ENCODE results near the gene EXT2. TPM values are rescaled to one million over a fixed set of nuclear protein-coding genes. Genes with fewer than 3 reads are reported as not detected.

Gene EXT2
- total and polyA plus RNA-seq, 2 experiments from 2014 or later, result 71.5 to 107 TPM

GRCh38 chr11:44241851-44242250, 146.4 kb downstream of the EXT2 start:
- DNase-seq (ENCODE audit: low spot score), result no peak
- TF ChIP-seq EZH2 (IDR thresholded peaks at IDR 0.05; ENCODE audit: borderline replicate concordance) (no peak), EZH2phosphoT487 (IDR thresholded peaks at IDR 0.05; ENCODE audit: low read depth, severe bottlenecking, unreplicated experiment) (no peak), CTCF (IDR thresholded peaks at IDR 0.05; ENCODE audit: poor library complexity) (no peak)
- Histone ChIP-seq H3K27ac (no peak overlapping the region), H3K36me3 (replicated peaks; ENCODE audit: insufficient read depth, low read depth) (no peaks in the 10 kb centered on the region), H4K20me1 (ENCODE audit: insufficient read depth, poor library complexity, severe bottlenecking) (no peaks in the 10 kb centered on the region), H2AFZ (no peak overlapping the region), H3K4me1 (ENCODE audit: insufficient read depth) (peaks cover 23% of the 10 kb centered on the region), H3K9me3 (ENCODE audit: low read depth) (no peaks in the 10 kb centered on the region), H3K4me2 (no peak overlapping the region), H3K4me3 (no peak overlapping the region), H3K27me3 (no peaks in the 10 kb centered on the region), H3K9me2 (replicated peaks; ENCODE audit: insufficient read depth) (no peaks in the 10 kb centered on the region), H3K79me2 (no peaks in the 10 kb centered on the region)
- 90% methylated on average over 6 of the region's 6 CpGs for WGBS (ENCODE audit: low lambda C conversion rate, missing lambda C conversion rate)

- no peak for DNase-seq (ENCODE audit: low spot score)
- peak overlapping the region; percentile 37 for H3K27ac ChIP-seq
- no peaks in the 10 kb centered on the region for H3K9me3 ChIP-seq (ENCODE audit: low read depth)
- H3K27me3 ChIP-seq, result no peaks in the 10 kb centered on the region
- peak overlapping the region; percentile 5 for H3K4me2 ChIP-seq
- H4K20me1 ChIP-seq (ENCODE audit: insufficient read depth, poor library complexity, severe bottlenecking), result no peaks in the 10 kb centered on the region
- no peak overlapping the region for H2AFZ ChIP-seq
- no peaks in the 10 kb centered on the region for H3K36me3 ChIP-seq (replicated peaks; ENCODE audit: insufficient read depth, low read depth)
- H3K4me1 ChIP-seq (ENCODE audit: insufficient read depth), result peaks cover 23% of the 10 kb centered on the region
- no peaks in the 10 kb centered on the region for H3K9me2 ChIP-seq (replicated peaks; ENCODE audit: insufficient read depth)
- 43% methylated on average over 5 of the region's 5 CpGs for WGBS (ENCODE audit: low lambda C conversion rate, missing lambda C conversion rate)
- H3K79me2 ChIP-seq, result no peaks in the 10 kb centered on the region
- no peak for TF ChIP-seq EZH2 (IDR thresholded peaks at IDR 0.05; ENCODE audit: borderline replicate concordance)
- TF ChIP-seq CTCF (IDR thresholded peaks at IDR 0.05; ENCODE audit: poor library complexity), result no peak
- TF ChIP-seq EZH2phosphoT487 (IDR thresholded peaks at IDR 0.05; ENCODE audit: low read depth, severe bottlenecking, unreplicated experiment), result no peak
- H3K4me3 ChIP-seq, result no peak overlapping the region
Observed at GRCh38 chr11:44243086-44243485, 147.6 kb downstream of the EXT2 start.

GRCh38 chr11:44243595-44244343, 148.3 kb downstream of the EXT2 start:
- 32% methylated on average over 6 of the region's 6 CpGs for WGBS (ENCODE audit: low lambda C conversion rate, missing lambda C conversion rate)
- no peaks in the 10 kb centered on the region for H4K20me1 ChIP-seq (ENCODE audit: insufficient read depth, poor library complexity, severe bottlenecking)
- H2AFZ ChIP-seq, result no peak overlapping the region
- H3K27ac ChIP-seq, result peak overlapping the region; percentile 28
- H3K9me3 ChIP-seq (ENCODE audit: low read depth), result no peaks in the 10 kb centered on the region
- TF ChIP-seq CTCF (IDR thresholded peaks at IDR 0.05; ENCODE audit: poor library complexity) (no peak), EZH2phosphoT487 (IDR thresholded peaks at IDR 0.05; ENCODE audit: low read depth, severe bottlenecking, unreplicated experiment) (no peak), EZH2 (IDR thresholded peaks at IDR 0.05; ENCODE audit: borderline replicate concordance) (no peak)
- H3K4me2 ChIP-seq, result peak overlapping the region; percentile 6
- peak; percentile 63 for DNase-seq (ENCODE audit: low spot score)
- no peaks in the 10 kb centered on the region for H3K36me3 ChIP-seq (replicated peaks; ENCODE audit: insufficient read depth, low read depth)
- H3K27me3 ChIP-seq, result no peaks in the 10 kb centered on the region
- no peak overlapping the region for H3K4me3 ChIP-seq
- H3K9me2 ChIP-seq (replicated peaks; ENCODE audit: insufficient read depth), result no peaks in the 10 kb centered on the region
- H3K79me2 ChIP-seq, result no peaks in the 10 kb centered on the region
- peaks cover 23% of the 10 kb centered on the region for H3K4me1 ChIP-seq (ENCODE audit: insufficient read depth)

Data from hepatocyte (in vitro differentiated cells).